NCI-H2171 treated with DMSO at 0.1 percent for 48 hours (cell line): ENCODE measurements around the gene CD247.
A peak's percentile ranks its signal among the peaks of the same experiment; 100 is the strongest.

Source experiments
- DNase-seq: peaks from one replicate; lab custom pipeline; 2025; lab: John Stamatoyannopoulos, UW

Gene CD247

GRCh38 chr1:167438171-167439138 lies 79.9 kb downstream of the CD247 start:
- DNase-seq = no peak

GRCh38 chr1:167435484-167435883 lies 82.8 kb downstream of the CD247 start:
- DNase-seq = no peak

GRCh38 chr1:167434306-167434705 lies 84.0 kb downstream of the CD247 start:
- DNase-seq = no peak

- no peak for DNase-seq
Measured at GRCh38 chr1:167433884-167434283, 84.4 kb downstream of the CD247 start.

GRCh38 chr1:167432780-167433179 lies 85.5 kb downstream of the CD247 start:
- DNase-seq = no peak

- no peak for DNase-seq
Measured at GRCh38 chr1:167431909-167432650, 86.2 kb downstream of the CD247 start.

- DNase-seq = peak; percentile 65
Measured at GRCh38 chr1:167431261-167431908, 86.9 kb downstream of the CD247 start.

GRCh38 chr1:167430849-167431242 lies 87.5 kb downstream of the CD247 start:
- DNase-seq = no peak

- DNase-seq = no peak
Measured at GRCh38 chr1:167430134-167430848, 88.0 kb downstream of the CD247 start.

- peak; percentile 10 for DNase-seq
Measured at GRCh38 chr1:167429612-167430011, 88.7 kb downstream of the CD247 start.

GRCh38 chr1:167428395-167428794 lies 89.9 kb downstream of the CD247 start:
- no peak for DNase-seq

- DNase-seq = peak; percentile 38
Measured at GRCh38 chr1:167427848-167428247, 90.5 kb downstream of the CD247 start.

- no peak for DNase-seq
Measured at GRCh38 chr1:167426716-167427115, 91.6 kb downstream of the CD247 start.

- DNase-seq = no peak
Measured at GRCh38 chr1:167425482-167425881, 92.8 kb downstream of the CD247 start.

GRCh38 chr1:167423684-167424619 lies 94.4 kb downstream of the CD247 start:
- no peak for DNase-seq

- DNase-seq = no peak
Measured at GRCh38 chr1:167420510-167420909, 97.8 kb downstream of the CD247 start.

- no peak for DNase-seq
Measured at GRCh38 chr1:167419245-167419644, 99.1 kb downstream of the CD247 start.

- DNase-seq = peak; percentile 57
Measured at GRCh38 chr1:167418391-167418790, 99.9 kb downstream of the CD247 start.

- no peak for DNase-seq
Measured at GRCh38 chr1:167416506-167416905, 101.8 kb downstream of the CD247 start.

- no peak for DNase-seq
Measured at GRCh38 chr1:167413328-167413727, 105.0 kb downstream of the CD247 start.

GRCh38 chr1:167412920-167413319 lies 105.4 kb downstream of the CD247 start:
- DNase-seq = no peak
